Peyer's patch (tissue), 4 donors: Measurements from ENCODE around the gene RHBDL1. TPM values are rescaled to one million over a fixed set of nuclear protein-coding genes. Genes with fewer than 3 reads are reported as not detected.
A peak's percentile ranks its signal among the peaks of the same experiment; 100 is the strongest.

Experiments
- DNase-seq, 3 donors: peaks; one replicate each; pipeline ENCODE4 v3.0.0-alpha.2; 2017 to 2019
- H3K27ac ChIP-seq, 4 donors: fragments of 200-600 bp; sonication (generic); one replicate each; pipeline ENCODE4 v1.5.1; 2016 to 2019
- H3K27me3 ChIP-seq, 2 donors: fragments of 200-600 bp; sonication (generic); one replicate each; pipeline ENCODE4 v1.5.1; 2019
- H3K36me3 ChIP-seq, 3 donors: fragments of 200-600 bp; sonication (generic); one replicate each; pipeline ENCODE4 v1.5.1; 2016 to 2019
- H3K4me1 ChIP-seq, 4 donors: fragments of 200-600 bp; sonication (generic); one replicate each; pipeline ENCODE4 v1.5.1; 2016 to 2019
- H3K4me3 ChIP-seq, 4 donors: fragments of 200-600 bp; sonication (generic); 1 replicate in 3 of 4; 2 replicates in 1 of 4; pipeline ENCODE4 v1.5.1; 2016 to 2019; ENCODE audit warnings: mild to moderate bottlenecking in 1 of 4
- H3K9me3 ChIP-seq, 4 donors: fragments of 200-600 bp; sonication (generic); one replicate each; pipeline ENCODE4 v1.5.1; 2016 to 2019; ENCODE audit warnings: mild to moderate bottlenecking in 1 of 4
- POLR2A ChIP-seq, 2 donors: fragments of 450-650 bp; IDR thresholded peaks; one replicate each; pipeline ENCODE4 v1.5.1; 2017; ENCODE audit warnings: antibody characterized with exemption in 2 of 2, mild to moderate bottlenecking in 2 of 2, moderate library complexity in 2 of 2
- total RNA-seq, 4 donors: library from RNA; depleted of rRNA; stranded (reverse); fragments of >200 nt; gene quantifications; one replicate each; pipeline ENCODE4 v1.1.0, GENCODE V29; 2016
- TF ChIP-seq, protein P1 (sequence below), 6 experiments: fragments of 450-650 bp in 4 of 6; fragments of 200-600 bp in 2 of 6; sonication (generic) in 1 of 6; IDR thresholded peaks; one replicate each; pipeline ENCODE4 v1.5.1; 2017 to 2019; ENCODE audit warnings: antibody characterized with exemption in 6 of 6, mild to moderate bottlenecking in 3 of 6, moderate library complexity in 1 of 6

The RHBDL1 gene
- total RNA-seq, 4 donors from 2014 or later: 4.1 to 13.6 (median 9.9) TPM

DNA sequence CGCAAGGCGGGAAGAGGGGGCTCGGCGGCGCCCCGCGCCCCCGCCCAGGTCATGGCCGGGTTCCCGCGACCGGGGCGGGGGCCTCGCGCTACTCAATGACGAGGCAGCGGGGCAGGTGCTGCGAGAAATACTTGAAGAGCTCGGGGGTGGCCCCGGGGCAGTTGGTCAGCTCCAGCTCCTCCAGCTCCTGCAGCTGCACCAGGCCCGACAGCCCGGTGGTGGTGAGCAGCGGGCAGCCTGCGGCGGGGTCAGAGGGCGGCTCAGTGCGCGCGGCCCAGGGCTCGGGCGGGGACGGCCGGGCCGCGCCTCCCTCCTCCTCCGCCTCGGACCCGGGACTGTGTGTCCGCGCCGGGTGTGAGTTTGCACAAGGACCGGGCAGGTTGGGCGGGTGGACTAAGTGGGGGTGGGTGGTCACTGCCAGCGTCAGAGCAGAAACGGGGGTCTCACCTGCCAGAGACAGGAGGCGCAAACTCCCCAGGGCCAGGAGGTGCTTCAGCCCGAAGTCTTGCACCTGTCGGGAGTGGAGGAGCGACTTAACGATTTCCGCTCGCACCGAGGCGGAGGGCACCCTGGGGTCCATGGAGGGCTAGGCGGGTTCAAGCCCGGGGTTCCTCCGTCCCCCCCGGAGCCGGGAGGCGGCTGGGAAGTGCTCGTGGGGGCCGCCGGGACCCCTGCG, 18.9 kb downstream of the RHBDL1 start:
- H3K4me1 ChIP-seq: peaks cover 0 to 33% (median 25%) of the 10 kb centered on the region in 4 donors
- TF ChIP-seq POLR2A (IDR thresholded peaks at IDR 0.05): no peak
- TF ChIP-seq, protein P1, sequence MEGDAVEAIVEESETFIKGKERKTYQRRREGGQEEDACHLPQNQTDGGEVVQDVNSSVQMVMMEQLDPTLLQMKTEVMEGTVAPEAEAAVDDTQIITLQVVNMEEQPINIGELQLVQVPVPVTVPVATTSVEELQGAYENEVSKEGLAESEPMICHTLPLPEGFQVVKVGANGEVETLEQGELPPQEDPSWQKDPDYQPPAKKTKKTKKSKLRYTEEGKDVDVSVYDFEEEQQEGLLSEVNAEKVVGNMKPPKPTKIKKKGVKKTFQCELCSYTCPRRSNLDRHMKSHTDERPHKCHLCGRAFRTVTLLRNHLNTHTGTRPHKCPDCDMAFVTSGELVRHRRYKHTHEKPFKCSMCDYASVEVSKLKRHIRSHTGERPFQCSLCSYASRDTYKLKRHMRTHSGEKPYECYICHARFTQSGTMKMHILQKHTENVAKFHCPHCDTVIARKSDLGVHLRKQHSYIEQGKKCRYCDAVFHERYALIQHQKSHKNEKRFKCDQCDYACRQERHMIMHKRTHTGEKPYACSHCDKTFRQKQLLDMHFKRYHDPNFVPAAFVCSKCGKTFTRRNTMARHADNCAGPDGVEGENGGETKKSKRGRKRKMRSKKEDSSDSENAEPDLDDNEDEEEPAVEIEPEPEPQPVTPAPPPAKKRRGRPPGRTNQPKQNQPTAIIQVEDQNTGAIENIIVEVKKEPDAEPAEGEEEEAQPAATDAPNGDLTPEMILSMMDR (IDR thresholded peaks at IDR 0.05): no peak
- H3K27me3 ChIP-seq: peaks cover 0 to 28% of the 10 kb centered on the region in 2 donors
- H3K27ac ChIP-seq: peak overlapping the region in 1 of 4 donors; percentile 60
- no peak for DNase-seq
- H3K9me3 ChIP-seq: no peaks in the 10 kb centered on the region
- H3K4me3 ChIP-seq: peak overlapping the region; percentile 37 to 58 (median 50)
- no peaks in the 10 kb centered on the region for H3K36me3 ChIP-seq

- no peak for DNase-seq
- Histone ChIP-seq H3K4me3 (peak overlapping the region; percentile 37 to 58 (median 50)), H3K9me3 (no peaks in the 10 kb centered on the region), H3K27ac (peak overlapping the region in 2 of 4 donors; percentile 47 to 60), H3K27me3 (peaks cover 0 to 33% of the 10 kb centered on the region in 2 donors), H3K4me1 (peaks cover 0 to 29% (median 20%) of the 10 kb centered on the region in 4 donors), H3K36me3 (no peaks in the 10 kb centered on the region)
- TF ChIP-seq, protein P1 (IDR thresholded peaks at IDR 0.05): no peak
- no peak for TF ChIP-seq POLR2A (IDR thresholded peaks at IDR 0.05)
These were observed 19.4 kb downstream of the RHBDL1 start for GRCh38 chr16:694863-695354.

GRCh38 chr16:695355-696089, 20.1 kb downstream of the RHBDL1 start:
- H3K4me1 ChIP-seq: peaks cover 0 to 29% (median 21%) of the 10 kb centered on the region in 4 donors
- DNase-seq: peak; percentile 63 to 87 (median 87)
- H3K36me3 ChIP-seq: no peaks in the 10 kb centered on the region
- no peaks in the 10 kb centered on the region for H3K9me3 ChIP-seq
- H3K27me3 ChIP-seq: peaks cover 0 to 39% of the 10 kb centered on the region in 2 donors
- peak in 1 of 2 donors; percentile 19 for TF ChIP-seq POLR2A (IDR thresholded peaks at IDR 0.05)
- TF ChIP-seq, protein P1 (IDR thresholded peaks at IDR 0.05): no peak
- H3K4me3 ChIP-seq: peak overlapping the region; percentile 37 to 58 (median 50)
- H3K27ac ChIP-seq: peak overlapping the region; percentile 35 to 72 (median 56)

- Histone ChIP-seq H3K27me3 (peaks cover 0 to 61% of the 10 kb centered on the region in 2 donors), H3K9me3 (no peaks in the 10 kb centered on the region), H3K4me3 (no peak overlapping the region), H3K4me1 (peaks cover 0 to 23% (median 20%) of the 10 kb centered on the region in 4 donors), H3K27ac (no peak overlapping the region), H3K36me3 (no peaks in the 10 kb centered on the region)
- TF ChIP-seq, protein P1 (IDR thresholded peaks at IDR 0.05): no peak
- TF ChIP-seq POLR2A (IDR thresholded peaks at IDR 0.05): no peak
- DNase-seq: no peak
These were observed 23.6 kb downstream of the RHBDL1 start for GRCh38 chr16:698911-699671.
